BLaER1 treated with 17β-estradiol and CSF1 and Interleukin-3, amounts not matched to agents 10 nM and 100 nM (cell line): ENCODE data around the gene NSMF.

ENCODE experiments used
- H3K27ac ChIP-seq, 11 experiments: shearing (Covaris generic); formaldehyde crosslinking; 2 replicates each; pipeline ENCODE4 v1.8.1; 2022
- H3K27me3 ChIP-seq, 11 experiments: shearing (Covaris generic); formaldehyde crosslinking; 2 replicates each; pipeline ENCODE4 v1.8.1; 2022
- H3K36me3 ChIP-seq, 11 experiments: shearing (Covaris generic); formaldehyde crosslinking; 2 replicates each; pipeline ENCODE4 v1.8.1; 2022
- H3K4me1 ChIP-seq, 10 experiments: shearing (Covaris generic); formaldehyde crosslinking; 2 replicates each; pipeline ENCODE4 v1.8.1; 2022
- H3K4me2 ChIP-seq, 11 experiments: shearing (Covaris generic); formaldehyde crosslinking; 2 replicates each; pipeline ENCODE4 v1.8.1; 2022
- H3K4me3 ChIP-seq, 10 experiments: shearing (Covaris generic); formaldehyde crosslinking; 2 replicates each; pipeline ENCODE4 v1.8.1; 2022
- H3K9ac ChIP-seq, 11 experiments: shearing (Covaris generic); formaldehyde crosslinking; 2 replicates each; pipeline ENCODE4 v1.8.1; 2022
- H3K9me3 ChIP-seq, 11 experiments: shearing (Covaris generic); formaldehyde crosslinking; replicated peaks in 1 of 11; 2 replicates each; pipeline ENCODE4 v1.8.1; 2022
- H4K20me1 ChIP-seq, 11 experiments: shearing (Covaris generic); formaldehyde crosslinking; 2 replicates each; pipeline ENCODE4 v1.8.1; 2022
- Cebpa-rat ChIP-seq, 11 experiments: shearing (Covaris generic); IDR thresholded peaks; 2 replicates each; pipeline ENCODE4 v1.8.1; 2022

The NSMF gene

DNA sequence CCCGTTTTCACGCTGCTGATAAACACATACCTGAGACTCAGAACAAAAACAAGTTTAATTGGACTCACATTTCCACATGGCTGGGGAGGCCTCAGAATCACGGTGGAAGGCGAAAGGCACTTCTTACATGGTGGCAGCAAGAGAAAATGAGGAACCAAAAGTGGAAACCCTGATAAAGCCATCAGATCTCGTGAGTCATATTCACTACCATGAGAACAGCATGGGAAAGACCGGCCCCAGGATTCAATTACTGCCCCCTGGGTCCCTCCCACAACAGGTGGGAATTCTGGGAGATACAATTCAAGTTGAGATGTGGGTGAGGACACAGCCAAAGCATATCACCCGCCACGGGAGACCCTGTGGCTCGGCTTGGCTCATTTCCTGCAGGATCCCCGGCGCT lies 56.4 kb downstream of the NSMF start:
- TF ChIP-seq Cebpa-rat (IDR thresholded peaks at IDR 0.05): no peak
- Histone ChIP-seq H3K9me3 (peaks cover 28 to 54% (median 46%) of the 10 kb centered on the region in 11 experiments), H3K9ac (no peak overlapping the region), H3K36me3 (peaks cover 7 to 24% (median 21%) of the 10 kb centered on the region in 11 experiments; a peak in 17 of 22 replicates), H3K4me2 (peak overlapping the region in 2 of 11 experiments; percentile 30 to 54; a peak in 4 of 22 replicates), H3K4me1 (peaks cover 48 to 84% (median 57%) of the 10 kb centered on the region in 10 experiments), H3K4me3 (0 out of 20 replicates have a peak overlapping the region, but pooled peaks of 1 of the 10 experiments have one; percentile 8), H3K27me3 (peaks cover 0 to 20% (median 14%) of the 10 kb centered on the region in 11 experiments; a peak in 17 of 22 replicates), H3K27ac (no peak overlapping the region), H4K20me1 (peaks cover 20 to 34% (median 29%) of the 10 kb centered on the region in 11 experiments; a peak in 20 of 22 replicates)

DNA sequence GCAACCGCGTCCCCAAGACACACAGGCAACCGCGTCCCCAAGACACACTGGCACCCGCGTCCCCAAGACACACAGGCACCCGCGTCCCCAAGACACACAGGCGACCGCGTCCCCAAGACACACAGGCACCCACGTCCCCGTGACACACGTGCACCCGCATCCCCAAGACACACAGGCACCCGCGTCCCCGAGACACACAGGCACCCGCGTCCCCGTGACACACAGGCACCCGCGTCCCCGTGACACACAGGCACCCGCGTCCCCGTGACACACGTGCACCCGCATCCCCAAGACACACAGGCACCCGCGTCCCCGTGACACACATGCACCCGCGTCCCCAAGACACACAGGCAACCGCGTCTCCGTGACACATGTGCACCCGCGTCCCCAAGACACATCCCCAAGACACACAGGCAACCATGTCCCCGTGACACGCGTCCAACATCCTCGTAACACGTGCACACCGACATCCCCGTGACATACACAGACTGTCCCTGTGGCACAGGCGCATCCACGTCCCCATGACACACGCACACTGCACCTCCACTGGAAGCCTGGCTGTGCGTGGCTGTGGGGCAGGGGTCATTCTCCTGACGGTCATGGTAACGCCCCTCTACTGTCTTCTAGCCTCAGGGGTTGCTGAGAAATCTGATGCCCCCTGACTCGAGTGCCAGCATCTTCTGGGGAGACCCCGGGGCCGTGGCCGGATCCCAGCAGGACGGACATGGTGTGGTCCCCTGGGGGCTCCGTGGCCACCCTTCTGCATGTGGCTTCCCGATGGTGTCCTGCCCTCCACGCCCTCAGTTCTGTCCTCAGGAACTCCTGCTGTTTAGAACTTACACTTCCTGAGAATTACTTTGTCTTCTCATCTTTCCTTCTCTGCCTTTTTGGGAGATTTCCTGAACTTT lies 60.3 kb downstream of the NSMF start:
- Histone ChIP-seq H3K9me3 (peaks cover 40 to 71% (median 62%) of the 10 kb centered on the region in 11 experiments), H3K36me3 (peaks cover 9 to 28% (median 21%) of the 10 kb centered on the region in 11 experiments; a peak in 18 of 22 replicates), H3K4me3 (peak overlapping the region in 1 of 10 experiments; percentile 3; a peak in 1 of 20 replicates), H3K27me3 (no peaks in the 10 kb centered on the region), H3K4me1 (peaks cover 47 to 85% (median 59%) of the 10 kb centered on the region in 10 experiments), H3K4me2 (peak overlapping the region; percentile 62 to 97 (median 76)), H3K9ac (peak overlapping the region in 2 of 11 experiments; percentile 0 to 25; a peak in 1 of 22 replicates), H3K27ac (peak overlapping the region in 8 of 11 experiments; percentile 3 to 78 (median 52); a peak in 12 of 22 replicates), H4K20me1 (peaks cover 0 to 18% (median 0%) of the 10 kb centered on the region in 11 experiments; a peak in 7 of 22 replicates)
- TF ChIP-seq Cebpa-rat (IDR thresholded peaks at IDR 0.05): no peak

DNA sequence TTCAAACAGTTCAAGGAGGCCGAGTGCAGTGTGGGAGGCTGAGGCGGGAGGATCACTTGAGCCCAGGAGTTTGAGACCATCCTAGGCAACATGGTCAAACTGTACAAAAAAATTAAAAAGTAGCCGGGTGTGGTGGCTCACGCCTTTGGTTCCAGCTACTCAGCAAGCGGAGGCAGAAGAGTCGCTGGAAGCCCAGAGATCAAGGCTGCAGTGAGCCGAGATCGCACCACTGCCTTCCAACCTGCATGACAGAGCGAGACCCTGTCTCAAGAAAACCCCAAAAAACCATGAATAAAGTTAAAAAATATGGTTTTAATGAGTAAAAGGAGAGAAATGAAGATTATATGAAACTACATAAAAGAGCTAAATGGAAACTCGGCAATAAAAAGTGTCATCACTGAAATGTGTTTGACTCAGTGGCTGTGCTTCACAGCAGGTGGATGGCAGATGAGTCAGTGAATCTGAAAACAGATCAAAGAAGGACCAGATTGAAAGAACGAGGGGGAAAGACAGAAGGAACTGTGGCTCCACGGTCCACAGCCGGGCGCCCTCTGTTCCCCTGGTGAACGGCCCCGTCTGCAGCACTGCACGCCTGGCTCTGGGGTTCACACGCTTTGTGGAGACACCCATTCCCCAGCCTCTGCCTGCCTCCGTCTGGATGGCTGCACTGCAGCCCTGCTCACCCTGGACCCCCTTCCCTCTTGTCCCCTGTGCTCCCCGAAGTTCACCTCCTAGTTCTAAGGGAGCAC lies 61.3 kb downstream of the NSMF start:
- peaks cover 0 to 25% (median 7%) of the 10 kb centered on the region in 11 experiments; a peak in 7 of 22 replicates for H4K20me1 ChIP-seq
- H3K36me3 ChIP-seq: peaks cover 5 to 20% (median 16%) of the 10 kb centered on the region in 11 experiments; a peak in 17 of 22 replicates
- H3K27ac ChIP-seq: peak overlapping the region in 1 of 11 experiments; percentile 44; a peak in 1 of 22 replicates
- H3K4me2 ChIP-seq: peak overlapping the region; percentile 23 to 97 (median 76); a peak in 17 of 22 replicates
- no peaks in the 10 kb centered on the region for H3K27me3 ChIP-seq
- TF ChIP-seq Cebpa-rat (IDR thresholded peaks at IDR 0.05): no peak
- H3K4me3 ChIP-seq: no peak overlapping the region
- H3K9ac ChIP-seq: no peak overlapping the region
- peaks cover 56 to 88% (median 69%) of the 10 kb centered on the region in 10 experiments for H3K4me1 ChIP-seq
- peaks cover 35 to 62% (median 54%) of the 10 kb centered on the region in 11 experiments for H3K9me3 ChIP-seq
